K562 (cell line): ENCODE data around the gene GMDS. TPM values are rescaled to one million over a fixed set of nuclear protein-coding genes. Genes with fewer than 3 reads are reported as not detected.

Experiments
- ATAC-seq: fragments of 200-7000 bp; cut with Tn5 transposase; 3 replicates; pipeline ENCODE4 v1.9.1; 2020; ENCODE audit warnings: moderate library complexity
- BruUV-seq: library from RNA; stranded (reverse); fragments of 400-500 nt; replicated peaks from 2 replicates; lab custom pipeline; 2021; lab: Mats Ljungman, UMichigan
- CTCF ChIA-PET: fragments of 300-600 bp; formaldehyde crosslinking; extraction: SDS; loops from one replicate; lab custom pipeline; 2021; ENCODE audit warnings: low intra/inter-chr PET ratio; lab: Yijun Ruan, JAX
- POLR2A ChIA-PET: fragments of 300-600, 350-650 bp; sonication (Branson Sonifier 250); formaldehyde crosslinking; extraction: SDS; loops from one replicate; lab custom pipeline; 2021; ENCODE audit warnings: antibody characterized with exemption, inconsistent platforms; lab: Yijun Ruan, JAX
- DNase-seq, 4 experiments: peaks; one replicate each; pipeline versions ENCODE4 v3.0.0 to v3.0.0-alpha.2; 2011 to 2018; ENCODE audit warnings: low spot score in 3 of 4, mixed read lengths in 3 of 4; ENCODE audit errors: extremely low read depth in 1 of 4
- FAIRE-seq: peaks from 2 replicates; lab custom pipeline; 2011; peaks lifted over from hg19 to GRCh38; lab: Jason Lieb, UNC
- H2AFZ ChIP-seq: 2 replicates; pipeline ENCODE4 v1.6.0; 2011; ENCODE audit warnings: low read depth, low read length, control low read depth, inconsistent platforms
- H3K27ac ChIP-seq: fragments of 200-600 bp; 3 replicates; pipeline ENCODE4 v1.8.0; 2011; ENCODE audit warnings: low read depth, mild to moderate bottlenecking, control low read depth, inconsistent platforms, low read length, moderate library complexity, mixed read lengths; ENCODE audit errors: extremely low read depth
- H3K27me3 ChIP-seq, 2 experiments: fragments of 300-600 bp in 1 of 2; 2 replicates in 1 of 2; 3 replicates in 1 of 2; pipeline versions ENCODE4 v1.6.0 to v1.8.0; 2011; ENCODE audit warnings: inconsistent platforms in 2 of 2, low read length in 2 of 2, mild to moderate bottlenecking in 1 of 2, mixed read lengths in 1 of 2, moderate library complexity in 1 of 2; ENCODE audit not compliant: control insufficient read depth in 2 of 2, insufficient read depth in 2 of 2
- H3K36me3 ChIP-seq: fragments of 300-600 bp; 3 replicates; pipeline ENCODE4 v1.8.0; 2011; ENCODE audit warnings: mild to moderate bottlenecking, low read length, inconsistent platforms; ENCODE audit not compliant: control insufficient read depth, insufficient read depth
- H3K4me1 ChIP-seq, 2 experiments: fragments of 200-600 bp in 1 of 2; replicated peaks in 1 of 2; 2 replicates in 1 of 2; 3 replicates in 1 of 2; pipeline versions ENCODE4 v1.5.1 to v1.8.0; 2011; ENCODE audit warnings: inconsistent platforms in 2 of 2, low read length in 2 of 2, mild to moderate bottlenecking in 1 of 2, mixed read lengths in 1 of 2, moderate library complexity in 1 of 2; ENCODE audit not compliant: control insufficient read depth in 2 of 2, insufficient read depth in 2 of 2
- H3K4me2 ChIP-seq: 2 replicates; pipeline ENCODE4 v1.6.1; 2011; ENCODE audit warnings: low read length, control low read depth, inconsistent platforms, mixed read lengths; ENCODE audit not compliant: insufficient read depth
- H3K4me3 ChIP-seq: fragments of 200-600 bp; sonication (generic), shearing (Covaris generic); 2 replicates; pipeline ENCODE4 v1.5.1; 2016; ENCODE audit warnings: control low read depth, inconsistent platforms
- H3K79me2 ChIP-seq: fragments of 200-600 bp; 3 replicates; pipeline ENCODE4 v1.8.0; 2011; ENCODE audit warnings: low read length, inconsistent platforms; ENCODE audit not compliant: control insufficient read depth, insufficient read depth
- H3K9ac ChIP-seq, 2 experiments: 2 replicates each; pipeline versions ENCODE4 v1.6.0 to v1.6.1; 2011; ENCODE audit warnings: low read depth in 2 of 2, low read length in 2 of 2, control low read depth in 1 of 2, inconsistent platforms in 1 of 2, mild to moderate bottlenecking in 1 of 2, mixed read lengths in 1 of 2; ENCODE audit not compliant: insufficient read depth in 1 of 2
- H3K9me1 ChIP-seq: one replicate; pipeline ENCODE4 v1.6.0; 2011; ENCODE audit warnings: inconsistent platforms, mild to moderate bottlenecking, low read length, moderate library complexity; ENCODE audit not compliant: control insufficient read depth, insufficient read depth
- H3K9me3 ChIP-seq: replicated peaks from 2 replicates; pipeline ENCODE4 v1.5.1; 2011; ENCODE audit warnings: low read depth, low read length, inconsistent platforms; ENCODE audit not compliant: control insufficient read depth, insufficient read depth
- H4K20me1 ChIP-seq: replicated peaks from 2 replicates; pipeline ENCODE4 v1.6.1; 2011; ENCODE audit warnings: low read length, inconsistent platforms, mixed read lengths; ENCODE audit not compliant: control insufficient read depth, insufficient read depth
- FUS ChIP-seq: fragments of 200-400 bp; formaldehyde crosslinking; optimal IDR thresholded peaks from 2 replicates; pipeline ENCODE3; 2017; ENCODE audit warnings: low read depth, low read length
- KAT8 ChIP-seq: fragments of 450-650 bp; IDR thresholded peaks from 2 replicates; pipeline ENCODE4 v1.6.1; 2016; ENCODE audit warnings: low read depth, mild to moderate bottlenecking
- POLR2H ChIP-seq: IDR thresholded peaks from 2 replicates; pipeline ENCODE4 v1.6.1; 2016; ENCODE audit warnings: missing genetic modification characterization, low read depth, mild to moderate bottlenecking, control low read depth, missing compliant biosample characterization, moderate library complexity
- SFPQ ChIP-seq: fragments of 200-400 bp; formaldehyde crosslinking; IDR thresholded peaks from 2 replicates; pipeline ENCODE4 v1.6.1; 2017; ENCODE audit warnings: mild to moderate bottlenecking, low read depth, low read length, moderate library complexity
- ZBTB12 ChIP-seq: fragments of 250-450 bp; sonication (Bioruptor Pico); IDR thresholded peaks from 2 replicates; pipeline ENCODE4 v1.4.0; 2020
- ZNF23 ChIP-seq: fragments of 250-450 bp; sonication (Bioruptor Pico); IDR thresholded peaks from 2 replicates; pipeline ENCODE4 v1.4.0; 2020; ENCODE audit warnings: mild to moderate bottlenecking
- WGBS: fragments of 100-300 bp; shearing (Covaris generic); methylation state at CpG from one replicate; pipeline ENCODE4 v1.1.6; 2016; ENCODE audit warnings: low coverage, mixed read lengths; ENCODE audit not compliant: insufficient coverage; ENCODE audit errors: missing lambda C conversion rate; 5-methylcytosine and 5-hydroxymethylcytosine counted together
- in situ Hi-C: fragments of 300-500 bp; cut with MboI; formaldehyde crosslinking; loops from 4 replicates; pipeline ENCODE4 v1.15.0; 2018; ENCODE audit warnings: inconsistent platforms, mixed read lengths
- intact Hi-C: fragments of 100-400 bp; cut with micrococcal nuclease; formaldehyde crosslinking; loops from 2 replicates; pipeline ENCODE4 v1.14.2; 2022
- polyA plus RNA-seq, 8 experiments: library from polyadenylated mRNA; depleted of rRNA in 4 of 8; stranded (reverse) in 5 of 8; unstranded in 3 of 8; fragments of >200 nt; fragmentation: Nextera tagmentation in 2 of 8; fragmentation: Illumina TruSeq in 1 of 8; extraction: Ambion mirVana in 2 of 8; extraction: Trizol in 1 of 8; gene quantifications; 2 replicates each; pipeline versions ENCODE4 v1.2.1 to v1.2.3, GENCODE V29; 2011 to 2014; ENCODE audit warnings: inconsistent platforms in 1 of 8, missing spikeins in 1 of 8
- total RNA-seq, 7 experiments: library from RNA; depleted of rRNA in 6 of 7; stranded (reverse); fragments of >200 nt in 6 of 7; fragmentation: Illumina TruSeq in 2 of 7; extraction: Trizol in 2 of 7; gene quantifications; 2 replicates each; pipeline versions ENCODE4 v1.2.1 to v1.2.3, GENCODE V29; 2011 to 2021; ENCODE audit warnings: low replicate concordance in 1 of 7
- TF ChIP-seq, protein P1 (sequence below), 2 experiments: IDR thresholded peaks in 1 of 2; conservative IDR thresholded peaks in 1 of 2; 2 replicates each; pipeline ENCODE4 v1.6.1; 2016; ENCODE audit warnings: low read depth in 2 of 2, mild to moderate bottlenecking in 1 of 2, missing compliant biosample characterization in 1 of 2, missing genetic modification characterization in 1 of 2, moderate library complexity in 1 of 2
- TF ChIP-seq, protein P2 (sequence below): fragments of 150-350 bp; conservative IDR thresholded peaks from 2 replicates; pipeline ENCODE4 v1.6.1; 2014; ENCODE audit warnings: low read length
- TF ChIP-seq, protein P3 (sequence below): fragments of 450-650 bp; formaldehyde crosslinking; IDR thresholded peaks from 2 replicates; pipeline ENCODE4 v1.4.0; 2020; ENCODE audit warnings: mild to moderate bottlenecking, moderate library complexity

Gene GMDS
- total and polyA plus RNA-seq, 9 of the 15 experiments (the other 6 are each of a cell fraction or from before 2014, with no cell fraction given), result 0.48 to 31.8 (median 13.4) TPM

DNA sequence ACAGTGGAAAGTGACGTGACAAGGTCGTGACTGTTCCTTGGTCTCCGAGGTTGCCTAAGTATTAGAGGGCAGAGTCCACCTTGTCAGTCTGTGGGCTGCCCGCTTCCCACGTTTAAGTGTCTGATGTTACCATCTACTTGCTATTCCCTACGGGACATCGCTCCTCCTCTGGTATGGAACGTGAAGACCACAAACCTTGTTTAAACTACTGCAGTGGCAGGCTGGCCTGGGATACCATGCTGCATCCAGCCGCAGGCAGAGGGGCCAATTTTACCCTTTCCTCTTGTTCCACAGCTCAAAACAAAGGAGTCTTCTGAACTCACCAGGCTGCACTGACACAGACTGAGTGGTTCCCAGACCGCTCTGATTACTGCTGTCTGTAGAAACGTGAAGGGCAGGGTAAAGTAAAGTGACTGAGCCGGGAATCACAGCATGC is 359.8 kb downstream of the GMDS start (continued):
- TF ChIP-seq, protein P1, sequence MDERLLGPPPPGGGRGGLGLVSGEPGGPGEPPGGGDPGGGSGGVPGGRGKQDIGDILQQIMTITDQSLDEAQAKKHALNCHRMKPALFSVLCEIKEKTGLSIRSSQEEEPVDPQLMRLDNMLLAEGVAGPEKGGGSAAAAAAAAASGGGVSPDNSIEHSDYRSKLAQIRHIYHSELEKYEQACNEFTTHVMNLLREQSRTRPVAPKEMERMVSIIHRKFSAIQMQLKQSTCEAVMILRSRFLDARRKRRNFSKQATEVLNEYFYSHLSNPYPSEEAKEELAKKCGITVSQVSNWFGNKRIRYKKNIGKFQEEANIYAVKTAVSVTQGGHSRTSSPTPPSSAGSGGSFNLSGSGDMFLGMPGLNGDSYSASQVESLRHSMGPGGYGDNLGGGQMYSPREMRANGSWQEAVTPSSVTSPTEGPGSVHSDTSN (CRISPR knock-in tag; IDR thresholded peaks at IDR 0.05; ENCODE audit: low read depth), result no peak
- TF ChIP-seq, protein P1 (tag; conservative IDR thresholded peaks at IDR 0.05; ENCODE audit: low read depth), result no peak
- no peak for TF ChIP-seq KAT8
- TF ChIP-seq POLR2H (tag), result no peak
- TF ChIP-seq ZBTB12 (CRISPR knock-in tag), result no peak

GRCh38 chr6:1884313-1884712 is 361.1 kb downstream of the GMDS start:
- no peak overlapping the region for H2AFZ ChIP-seq
- H3K9me1 ChIP-seq, result no peaks in the 10 kb centered on the region
- intact Hi-C loops, result no loop called here
- DNase-seq (no peak), FAIRE-seq (no peak), ATAC-seq (no peak)
- no peaks in the 10 kb centered on the region for H3K79me2 ChIP-seq
- no peak overlapping the region for H3K4me3 ChIP-seq
- no TSS peak for BruUV-seq
- peaks cover 0 to 5% of the 10 kb centered on the region in 2 experiments; a peak in 4 of 5 replicates for H3K27me3 ChIP-seq
- H3K9ac ChIP-seq, result no peak overlapping the region
- 10% methylated on average over 2 of the region's 2 CpGs for WGBS
- no peaks in the 10 kb centered on the region for H3K4me1 ChIP-seq
- ChIA-PET POLR2A (no interaction called here), CTCF (no interaction called here)
- H3K27ac ChIP-seq, result no peak overlapping the region
- no peaks in the 10 kb centered on the region for H3K36me3 ChIP-seq
- TF ChIP-seq FUS, result no peak
- TF ChIP-seq ZNF23 (CRISPR knock-in tag), result no peak
- no peak for TF ChIP-seq SFPQ
- TF ChIP-seq, protein P2, sequence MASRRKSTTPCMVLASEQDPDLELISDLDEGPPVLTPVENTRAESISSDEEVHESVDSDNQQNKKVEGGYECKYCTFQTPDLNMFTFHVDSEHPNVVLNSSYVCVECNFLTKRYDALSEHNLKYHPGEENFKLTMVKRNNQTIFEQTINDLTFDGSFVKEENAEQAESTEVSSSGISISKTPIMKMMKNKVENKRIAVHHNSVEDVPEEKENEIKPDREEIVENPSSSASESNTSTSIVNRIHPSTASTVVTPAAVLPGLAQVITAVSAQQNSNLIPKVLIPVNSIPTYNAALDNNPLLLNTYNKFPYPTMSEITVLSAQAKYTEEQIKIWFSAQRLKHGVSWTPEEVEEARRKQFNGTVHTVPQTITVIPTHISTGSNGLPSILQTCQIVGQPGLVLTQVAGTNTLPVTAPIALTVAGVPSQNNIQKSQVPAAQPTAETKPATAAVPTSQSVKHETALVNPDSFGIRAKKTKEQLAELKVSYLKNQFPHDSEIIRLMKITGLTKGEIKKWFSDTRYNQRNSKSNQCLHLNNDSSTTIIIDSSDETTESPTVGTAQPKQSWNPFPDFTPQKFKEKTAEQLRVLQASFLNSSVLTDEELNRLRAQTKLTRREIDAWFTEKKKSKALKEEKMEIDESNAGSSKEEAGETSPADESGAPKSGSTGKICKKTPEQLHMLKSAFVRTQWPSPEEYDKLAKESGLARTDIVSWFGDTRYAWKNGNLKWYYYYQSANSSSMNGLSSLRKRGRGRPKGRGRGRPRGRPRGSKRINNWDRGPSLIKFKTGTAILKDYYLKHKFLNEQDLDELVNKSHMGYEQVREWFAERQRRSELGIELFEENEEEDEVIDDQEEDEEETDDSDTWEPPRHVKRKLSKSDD, result no peak
- TF ChIP-seq, protein P3, sequence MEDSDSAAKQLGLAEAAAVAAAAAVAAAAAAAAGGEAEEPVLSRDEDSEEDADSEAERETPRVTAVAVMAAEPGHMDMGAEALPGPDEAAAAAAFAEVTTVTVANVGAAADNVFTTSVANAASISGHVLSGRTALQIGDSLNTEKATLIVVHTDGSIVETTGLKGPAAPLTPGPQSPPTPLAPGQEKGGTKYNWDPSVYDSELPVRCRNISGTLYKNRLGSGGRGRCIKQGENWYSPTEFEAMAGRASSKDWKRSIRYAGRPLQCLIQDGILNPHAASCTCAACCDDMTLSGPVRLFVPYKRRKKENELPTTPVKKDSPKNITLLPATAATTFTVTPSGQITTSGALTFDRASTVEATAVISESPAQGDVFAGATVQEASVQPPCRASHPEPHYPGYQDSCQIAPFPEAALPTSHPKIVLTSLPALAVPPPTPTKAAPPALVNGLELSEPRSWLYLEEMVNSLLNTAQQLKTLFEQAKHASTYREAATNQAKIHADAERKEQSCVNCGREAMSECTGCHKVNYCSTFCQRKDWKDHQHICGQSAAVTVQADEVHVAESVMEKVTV (CRISPR knock-in tag), result no peak
- in situ Hi-C loops, result no loop called here
- H4K20me1 ChIP-seq, result no peaks in the 10 kb centered on the region
- H3K9me3 ChIP-seq, result no peaks in the 10 kb centered on the region
- H3K4me2 ChIP-seq, result no peak overlapping the region
